Activated CD4-positive, alpha-beta memory T cell treated with anti-CD3 and anti-CD28 coated beads for 36 hours (primary cell): ENCODE results near the gene ELOA. TPM values are rescaled to one million over a fixed set of nuclear protein-coding genes. Genes with fewer than 3 reads are reported as not detected.

Experiments used
- CTCF ChIA-PET: fragments of 350-600 bp; sonication (Branson Sonifier 250); formaldehyde crosslinking; loops from one replicate; lab custom pipeline; 2021; ENCODE audit warnings: antibody characterized with exemption, inconsistent platforms; lab: Charles Lee
- POLR2A ChIA-PET: fragments of 350-600 bp; sonication (Branson Sonifier 250); formaldehyde crosslinking; loops from one replicate; lab custom pipeline; 2021; ENCODE audit warnings: antibody characterized with exemption; lab: Charles Lee
- DNase-seq: peaks from one replicate; pipeline ENCODE4 v3.0.0-alpha.2; 2020
- H3K27ac Mint-ChIP-seq: one replicate; pipeline ENCODE4 v1.8.0; 2021; ENCODE audit warnings: mixed read lengths
- H3K27me3 Mint-ChIP-seq: one replicate; pipeline ENCODE4 v1.8.0; 2021; ENCODE audit warnings: mixed read lengths
- H3K36me3 Mint-ChIP-seq: one replicate; pipeline ENCODE4 v1.8.0; 2021; ENCODE audit warnings: mixed read lengths
- H3K4me1 Mint-ChIP-seq: one replicate; pipeline ENCODE4 v1.8.0; 2021; ENCODE audit warnings: low read depth, mixed read lengths
- H3K4me3 Mint-ChIP-seq: one replicate; pipeline ENCODE4 v1.8.0; 2021; ENCODE audit warnings: mild to moderate bottlenecking, mixed read lengths
- H3K9me3 Mint-ChIP-seq: one replicate; pipeline ENCODE4 v1.8.0; 2021; ENCODE audit warnings: mixed read lengths
- intact Hi-C: fragments of 100-400 bp; cut with micrococcal nuclease; formaldehyde crosslinking; loops from one replicate; pipeline ENCODE4 v1.15.1; 2023
- total RNA-seq, 2 experiments: library from RNA; stranded (reverse); gene quantifications; one replicate each; pipeline ENCODE4 v1.2.3, GENCODE V29; 2021

ELOA gene, protein sequence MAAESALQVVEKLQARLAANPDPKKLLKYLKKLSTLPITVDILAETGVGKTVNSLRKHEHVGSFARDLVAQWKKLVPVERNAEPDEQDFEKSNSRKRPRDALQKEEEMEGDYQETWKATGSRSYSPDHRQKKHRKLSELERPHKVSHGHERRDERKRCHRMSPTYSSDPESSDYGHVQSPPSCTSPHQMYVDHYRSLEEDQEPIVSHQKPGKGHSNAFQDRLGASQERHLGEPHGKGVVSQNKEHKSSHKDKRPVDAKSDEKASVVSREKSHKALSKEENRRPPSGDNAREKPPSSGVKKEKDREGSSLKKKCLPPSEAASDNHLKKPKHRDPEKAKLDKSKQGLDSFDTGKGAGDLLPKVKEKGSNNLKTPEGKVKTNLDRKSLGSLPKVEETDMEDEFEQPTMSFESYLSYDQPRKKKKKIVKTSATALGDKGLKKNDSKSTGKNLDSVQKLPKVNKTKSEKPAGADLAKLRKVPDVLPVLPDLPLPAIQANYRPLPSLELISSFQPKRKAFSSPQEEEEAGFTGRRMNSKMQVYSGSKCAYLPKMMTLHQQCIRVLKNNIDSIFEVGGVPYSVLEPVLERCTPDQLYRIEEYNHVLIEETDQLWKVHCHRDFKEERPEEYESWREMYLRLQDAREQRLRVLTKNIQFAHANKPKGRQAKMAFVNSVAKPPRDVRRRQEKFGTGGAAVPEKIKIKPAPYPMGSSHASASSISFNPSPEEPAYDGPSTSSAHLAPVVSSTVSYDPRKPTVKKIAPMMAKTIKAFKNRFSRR
- total RNA-seq, result 10 to 100 TPM; 28.1 to 30.4 TPM

GRCh38 chr1:23743287-23744152, at the start of gene ELOA:
Gene ELOA (plus strand): TSS chr1:23743471. CDS start chr1:23743504, 33 bp downstream.
- CTCF ChIA-PET, result interaction anchor here (1.0 to 4.6 kb wide), 5 partner anchors 11 to 51 kb away, joined by 5 to 33 read pairs (median 7); partner anchors contain the start of gene RPL11
- Mint-ChIP-seq H3K9me3 (no peaks in the 10 kb centered on the region), H3K36me3 (peaks cover 6% of the 10 kb centered on the region), H3K4me3 (peak within 1 kb of the TSS; percentile 88), H3K27me3 (no peaks in the 10 kb centered on the region), H3K27ac (peak within 1 kb of the TSS; percentile 88), H3K4me1 (peaks cover 47% of the 10 kb centered on the region)
- intact Hi-C loops, result loop anchor here (2.0 kb wide), 2 partner anchors 23 to 51 kb away; no protein-coding TSS in a partner anchor
- peak; percentile 85 for DNase-seq
- POLR2A ChIA-PET, result interaction anchor here (0.6 to 4.6 kb wide), 8 partner anchors 23 to 399 kb away, joined by 3 to 44 read pairs (median 4); partner anchors contain the start of genes HNRNPR, PITHD1 and RPL11

DNA sequence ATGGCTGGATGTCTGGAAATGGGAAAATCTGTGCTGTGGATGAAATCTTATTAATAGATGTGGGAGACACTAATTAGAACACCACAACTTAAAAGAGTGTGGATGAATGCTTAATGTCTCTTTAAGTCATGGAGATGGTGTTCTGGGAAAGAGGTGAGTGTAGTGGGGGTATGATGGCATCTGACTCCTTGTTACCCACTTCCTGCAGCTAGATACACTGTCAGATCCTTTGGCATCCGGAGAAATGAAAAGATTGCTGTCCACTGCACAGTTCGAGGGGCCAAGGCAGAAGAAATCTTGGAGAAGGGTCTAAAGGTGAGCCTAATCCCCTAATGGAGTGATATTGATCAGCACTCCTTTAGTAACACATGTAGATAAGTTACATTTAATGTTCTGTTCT, 49.7 kb upstream of the ELOA start:
- ChIA-PET CTCF (interaction anchor here (1.2 to 4.0 kb wide), 2 partner anchors 51 to 58 kb away, joined by 3 to 33 read pairs; partner anchors contain the start of gene ELOA), POLR2A (interaction anchor here (1.2 to 6.0 kb wide), 2 partner anchors 27 to 51 kb away, joined by 3 to 44 read pairs; partner anchors contain the start of gene ELOA)
- no peak for DNase-seq
- Mint-ChIP-seq H3K27ac (peak overlapping the region; percentile 78), H3K4me1 (peaks cover 59% of the 10 kb centered on the region), H3K27me3 (no peaks in the 10 kb centered on the region), H3K36me3 (peaks cover 68% of the 10 kb centered on the region), H3K4me3 (peak overlapping the region; percentile 92), H3K9me3 (no peaks in the 10 kb centered on the region)
- intact Hi-C loops, result loop anchor here (2.0 kb wide), 1 partner anchor 51 kb away; no protein-coding TSS in a partner anchor

DNA sequence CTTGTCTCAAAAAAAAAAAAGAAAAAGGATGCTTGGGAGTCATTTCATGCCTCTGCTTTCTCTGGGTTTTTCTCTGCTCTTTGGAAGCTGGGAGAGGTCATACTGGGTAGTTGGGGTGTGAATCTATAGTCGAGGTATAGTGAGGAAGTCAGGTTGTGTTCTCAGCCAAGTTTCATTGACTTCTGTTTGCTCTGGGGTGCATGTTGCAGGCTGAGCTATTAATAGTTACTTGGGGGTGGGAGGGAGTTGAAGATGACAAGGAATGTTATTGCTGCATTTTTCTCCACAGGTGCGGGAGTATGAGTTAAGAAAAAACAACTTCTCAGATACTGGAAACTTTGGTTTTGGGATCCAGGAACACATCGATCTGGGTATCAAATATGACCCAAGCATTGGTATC, 48.9 kb upstream of the ELOA start:
- no peak for DNase-seq
- CTCF ChIA-PET, result interaction anchor here (1.2 to 4.0 kb wide), 2 partner anchors 51 to 57 kb away, joined by 3 to 33 read pairs; partner anchors contain the start of gene ELOA
- H3K27me3 Mint-ChIP-seq, result no peaks in the 10 kb centered on the region
- H3K36me3 Mint-ChIP-seq, result peaks cover 73% of the 10 kb centered on the region
- intact Hi-C loops, result no loop called here
- peak overlapping the region; percentile 92 for H3K4me3 Mint-ChIP-seq
- no peaks in the 10 kb centered on the region for H3K9me3 Mint-ChIP-seq
- peaks cover 65% of the 10 kb centered on the region for H3K4me1 Mint-ChIP-seq
- peak overlapping the region; percentile 78 for H3K27ac Mint-ChIP-seq
- POLR2A ChIA-PET, result interaction anchor here (1.2 to 6.0 kb wide), 2 partner anchors 26 to 50 kb away, joined by 3 to 44 read pairs; partner anchors contain the start of gene ELOA

GRCh38 chr1:23695667-23696066, 47.6 kb upstream of the ELOA start:
- intact Hi-C loops, result no loop called here

GRCh38 chr1:23696335-23696989, 46.8 kb upstream of the ELOA start:
- Mint-ChIP-seq H3K36me3 (peaks cover 88% of the 10 kb centered on the region), H3K27ac (peak overlapping the region; percentile 40), H3K9me3 (no peaks in the 10 kb centered on the region), H3K4me1 (peaks cover 74% of the 10 kb centered on the region), H3K4me3 (no peak overlapping the region), H3K27me3 (no peaks in the 10 kb centered on the region)
- CTCF ChIA-PET, result interaction anchor here (0.7 kb wide), 1 partner anchor 146 kb away, joined by 3 read pairs; no protein-coding TSS in a partner anchor
- POLR2A ChIA-PET, result interaction anchor here (6.0 kb wide), 1 partner anchor 48 kb away, joined by 44 read pairs; the partner anchor contains the start of gene ELOA
- DNase-seq, result no peak
- intact Hi-C loops, result no loop called here

More at GRCh38 chr1:23695667-23696066, 47.6 kb upstream of the ELOA start:
- CTCF ChIA-PET, result interaction anchor here (0.5 to 1.3 kb wide), 3 partner anchors 31 to 352 kb away, joined by 3 to 5 read pairs (median 4); partner anchors contain the start of gene ELOA
- H3K27ac Mint-ChIP-seq, result no peak overlapping the region
- no peaks in the 10 kb centered on the region for H3K9me3 Mint-ChIP-seq
- peak overlapping the region; percentile 17 for H3K4me3 Mint-ChIP-seq
- H3K4me1 Mint-ChIP-seq, result peaks cover 74% of the 10 kb centered on the region
- H3K36me3 Mint-ChIP-seq, result peaks cover 82% of the 10 kb centered on the region
- no peaks in the 10 kb centered on the region for H3K27me3 Mint-ChIP-seq
- POLR2A ChIA-PET, result interaction anchor here (6.0 kb wide), 1 partner anchor 49 kb away, joined by 44 read pairs; the partner anchor contains the start of gene ELOA
- DNase-seq, result no peak

- peak overlapping the region; percentile 61 for H3K27ac Mint-ChIP-seq
- peaks cover 64% of the 10 kb centered on the region for H3K4me1 Mint-ChIP-seq
- POLR2A ChIA-PET, result interaction anchor here (1.0 to 2.2 kb wide), 3 partner anchors 7 to 45 kb away, joined by 3 to 8 read pairs (median 3); partner anchors contain the start of genes ELOA and RPL11
- H3K36me3 Mint-ChIP-seq, result peaks cover 81% of the 10 kb centered on the region
- intact Hi-C loops, result no loop called here
- H3K9me3 Mint-ChIP-seq, result no peaks in the 10 kb centered on the region
- CTCF ChIA-PET, result interaction anchor here (0.8 to 2.7 kb wide), 2 partner anchors 46 to 72 kb away, joined by 3 to 11 read pairs; no protein-coding TSS in a partner anchor
- no peaks in the 10 kb centered on the region for H3K27me3 Mint-ChIP-seq
- no peak overlapping the region for H3K4me3 Mint-ChIP-seq
- no peak for DNase-seq
These were observed 44.8 kb upstream of the ELOA start for GRCh38 chr1:23698466-23698865.

DNA sequence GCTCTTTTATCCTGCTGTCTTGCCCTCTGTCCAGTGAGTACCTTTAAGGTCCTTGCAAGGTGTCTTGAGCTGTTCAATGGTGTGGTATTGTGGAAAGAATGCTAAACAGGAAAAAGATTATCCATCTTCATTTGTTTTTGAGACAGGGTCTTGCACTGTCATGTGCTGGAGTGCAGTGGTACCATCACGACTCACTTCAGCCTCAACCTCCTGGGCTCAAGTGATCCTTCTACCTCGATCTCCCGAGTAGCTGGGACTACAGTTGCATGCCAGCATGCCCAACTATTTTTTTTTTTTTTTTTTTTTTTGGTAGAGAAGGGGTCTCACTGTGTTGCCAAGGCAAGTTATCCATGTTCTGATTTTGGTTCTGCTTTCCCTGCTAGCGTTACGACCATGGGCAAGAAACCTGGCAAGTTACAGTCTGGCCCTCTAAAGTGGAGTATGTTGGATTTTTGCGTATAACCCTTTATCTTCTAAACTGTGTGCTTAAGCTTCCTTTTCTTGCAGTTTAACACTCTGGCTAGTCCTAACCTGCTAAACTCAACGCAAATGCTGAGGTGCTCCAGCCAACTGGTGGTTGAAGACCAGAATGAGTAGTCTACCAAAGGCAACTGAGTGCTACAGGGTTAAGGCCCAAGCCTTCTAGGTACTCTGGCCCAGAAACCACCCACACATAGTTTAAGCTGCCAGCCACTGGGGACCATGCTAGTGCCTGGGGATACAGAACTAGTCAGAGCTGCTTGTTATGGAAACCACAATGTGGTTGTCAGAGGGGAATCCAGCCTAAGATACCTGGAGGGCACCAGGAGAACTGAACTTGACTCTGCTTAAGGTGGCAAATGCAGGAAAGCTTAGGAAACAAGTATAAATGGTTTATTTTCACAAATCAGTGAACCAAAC, 43.7 kb upstream of the ELOA start:
- Mint-ChIP-seq H3K36me3 (peaks cover 70% of the 10 kb centered on the region), H3K9me3 (no peaks in the 10 kb centered on the region), H3K27me3 (no peaks in the 10 kb centered on the region), H3K4me1 (peaks cover 54% of the 10 kb centered on the region), H3K27ac (no peak overlapping the region), H3K4me3 (no peak overlapping the region)
- ChIA-PET POLR2A (interaction anchor here (0.7 to 2.2 kb wide), 4 partner anchors 8 to 122 kb away, joined by 3 to 8 read pairs (median 3); partner anchors contain the start of gene RPL11), CTCF (interaction anchor here (0.6 to 2.7 kb wide), 8 partner anchors 21 to 79 kb away, joined by 3 to 11 read pairs (median 4); no protein-coding TSS in a partner anchor)
- DNase-seq, result peak; percentile 26
- intact Hi-C loops, result no loop called here

GRCh38 chr1:23701310-23701709, 42.0 kb upstream of the ELOA start:
- peaks cover 52% of the 10 kb centered on the region for H3K36me3 Mint-ChIP-seq
- POLR2A ChIA-PET, result no interaction called here
- no peaks in the 10 kb centered on the region for H3K27me3 Mint-ChIP-seq
- intact Hi-C loops, result no loop called here
- CTCF ChIA-PET, result no interaction called here
- no peak overlapping the region for H3K27ac Mint-ChIP-seq
- no peak for DNase-seq
- peaks cover 36% of the 10 kb centered on the region for H3K4me1 Mint-ChIP-seq
- H3K9me3 Mint-ChIP-seq, result no peaks in the 10 kb centered on the region
- no peak overlapping the region for H3K4me3 Mint-ChIP-seq

DNA sequence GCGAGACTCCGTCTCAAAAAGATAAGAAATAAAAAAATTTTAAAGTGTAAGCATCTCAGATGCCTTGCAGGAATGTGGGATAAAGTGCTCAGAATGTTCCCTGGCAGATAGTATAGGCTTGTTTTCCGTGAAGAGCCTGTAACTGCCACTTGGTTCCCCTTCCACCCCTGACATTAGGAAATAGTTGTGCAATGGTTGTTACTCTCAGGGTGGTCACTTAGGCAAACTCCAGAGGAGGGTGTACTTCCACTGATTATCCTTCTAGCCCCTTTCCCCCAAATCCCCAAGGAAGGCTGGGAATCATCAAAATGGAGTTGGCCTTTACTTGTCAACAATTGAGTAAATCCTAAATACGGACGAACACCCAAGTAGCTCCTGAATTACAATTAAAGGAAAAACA, 41.3 kb upstream of the ELOA start:
- Mint-ChIP-seq H3K27me3 (no peaks in the 10 kb centered on the region), H3K4me1 (peaks cover 30% of the 10 kb centered on the region), H3K4me3 (no peak overlapping the region), H3K27ac (no peak overlapping the region), H3K36me3 (peaks cover 46% of the 10 kb centered on the region), H3K9me3 (no peaks in the 10 kb centered on the region)
- DNase-seq, result no peak
- CTCF ChIA-PET, result no interaction called here
- POLR2A ChIA-PET, result no interaction called here
- intact Hi-C loops, result no loop called here
